MM.1S (cell line): ENCODE results near the gene TBC1D19.

ENCODE experiments used
- CTCF ChIP-seq: fragments of 300-600 bp; sonication (generic); IDR thresholded peaks from 2 replicates; pipeline ENCODE4 v1.5.1; 2016; ENCODE audit warnings: antibody characterized with exemption, low read length, mixed read lengths
- EZH2 ChIP-seq: fragments of 300-600 bp; sonication (generic); optimal IDR thresholded peaks from 2 replicates; pipeline ENCODE3; 2017; ENCODE audit warnings: low read depth, mild to moderate bottlenecking, antibody characterized with exemption, low read length, mixed read lengths

DNA sequence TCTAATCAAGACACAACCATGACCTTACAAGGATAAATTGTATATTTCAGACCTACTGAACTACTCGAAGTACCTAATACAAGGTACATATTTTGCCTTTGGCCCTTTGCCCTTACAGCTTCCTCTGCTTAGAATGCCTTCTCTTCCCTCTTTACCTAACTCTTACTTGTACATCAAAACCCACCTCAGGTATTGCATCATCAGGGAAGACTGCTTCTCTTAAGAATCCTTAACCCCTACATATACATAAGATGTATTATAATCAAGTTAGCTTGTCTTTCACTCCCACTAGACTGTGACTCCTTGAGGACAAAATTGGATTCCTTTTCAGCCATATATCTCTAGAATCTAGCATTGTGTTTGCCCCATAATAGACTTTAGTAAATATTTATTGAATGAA, 175.0 kb downstream of the TBC1D19 start:
- TF ChIP-seq CTCF (no peak), EZH2 (no peak)
